ENCODE measurements around the gene ZSCAN21. TPM values are rescaled to one million over a fixed set of nuclear protein-coding genes. Genes with fewer than 3 reads are reported as not detected.

Gene ZSCAN21
- total RNA-seq, 2 donors from 2014 or later, result 6.7 to 7.1 TPM

DNA sequence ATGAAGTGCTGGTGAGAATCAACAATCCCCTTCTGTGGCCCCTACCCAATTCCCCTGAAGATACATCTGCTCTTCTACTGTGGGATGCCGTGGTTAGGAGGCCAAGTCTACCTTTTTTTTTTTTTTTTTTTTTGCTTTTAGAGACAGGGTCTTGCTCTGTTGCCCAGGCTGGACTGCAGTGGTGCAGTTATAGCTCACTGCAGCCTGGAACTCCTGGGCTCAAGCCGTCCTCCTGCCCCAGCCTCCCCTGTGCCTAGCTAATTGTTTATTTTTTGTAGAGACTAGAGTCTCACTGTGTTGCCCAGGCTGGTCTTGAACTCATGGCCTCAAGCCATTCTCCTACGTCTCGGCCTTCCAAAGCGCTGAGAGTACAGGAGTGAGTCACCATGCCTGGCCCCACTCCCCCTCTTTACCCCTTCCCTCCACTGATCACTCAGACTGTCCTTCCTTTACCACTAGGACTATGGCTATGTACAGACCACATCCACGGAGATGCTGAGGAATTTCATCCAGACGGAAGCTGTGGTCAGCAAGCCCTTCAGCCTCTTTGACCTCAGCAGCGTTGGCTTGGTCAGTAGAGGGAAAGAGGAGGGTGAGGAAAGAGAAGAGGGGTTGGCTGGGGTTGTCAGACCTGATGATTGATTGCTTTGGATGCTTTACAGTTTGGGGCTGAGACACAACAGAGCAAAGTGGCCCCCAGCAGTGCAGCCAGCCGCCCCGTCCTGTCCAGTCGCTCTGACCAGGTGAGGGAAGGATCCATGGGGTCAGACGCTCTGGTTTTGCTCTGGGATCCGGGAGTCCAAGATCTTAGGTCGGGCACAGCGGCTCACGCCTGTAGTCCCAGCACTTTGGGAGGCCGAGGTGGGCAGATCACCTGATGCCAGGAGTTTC, 53.6 kb downstream of the ZSCAN21 start:
- H3K27me3 ChIP-seq, result no peaks in the 10 kb centered on the region
- TF ChIP-seq, protein P1, sequence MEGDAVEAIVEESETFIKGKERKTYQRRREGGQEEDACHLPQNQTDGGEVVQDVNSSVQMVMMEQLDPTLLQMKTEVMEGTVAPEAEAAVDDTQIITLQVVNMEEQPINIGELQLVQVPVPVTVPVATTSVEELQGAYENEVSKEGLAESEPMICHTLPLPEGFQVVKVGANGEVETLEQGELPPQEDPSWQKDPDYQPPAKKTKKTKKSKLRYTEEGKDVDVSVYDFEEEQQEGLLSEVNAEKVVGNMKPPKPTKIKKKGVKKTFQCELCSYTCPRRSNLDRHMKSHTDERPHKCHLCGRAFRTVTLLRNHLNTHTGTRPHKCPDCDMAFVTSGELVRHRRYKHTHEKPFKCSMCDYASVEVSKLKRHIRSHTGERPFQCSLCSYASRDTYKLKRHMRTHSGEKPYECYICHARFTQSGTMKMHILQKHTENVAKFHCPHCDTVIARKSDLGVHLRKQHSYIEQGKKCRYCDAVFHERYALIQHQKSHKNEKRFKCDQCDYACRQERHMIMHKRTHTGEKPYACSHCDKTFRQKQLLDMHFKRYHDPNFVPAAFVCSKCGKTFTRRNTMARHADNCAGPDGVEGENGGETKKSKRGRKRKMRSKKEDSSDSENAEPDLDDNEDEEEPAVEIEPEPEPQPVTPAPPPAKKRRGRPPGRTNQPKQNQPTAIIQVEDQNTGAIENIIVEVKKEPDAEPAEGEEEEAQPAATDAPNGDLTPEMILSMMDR (IDR thresholded peaks at IDR 0.05), result no peak
- DNase-seq (ENCODE audit: low spot score), result no peak
- no peak overlapping the region for H3K4me3 ChIP-seq
- H3K9me3 ChIP-seq, result no peaks in the 10 kb centered on the region
- H3K4me1 ChIP-seq, result peaks cover 0 to 20% of the 10 kb centered on the region in 2 donors
- peaks cover 47% of the 10 kb centered on the region for H3K36me3 ChIP-seq
- H3K27ac ChIP-seq, result no peak overlapping the region

DNA sequence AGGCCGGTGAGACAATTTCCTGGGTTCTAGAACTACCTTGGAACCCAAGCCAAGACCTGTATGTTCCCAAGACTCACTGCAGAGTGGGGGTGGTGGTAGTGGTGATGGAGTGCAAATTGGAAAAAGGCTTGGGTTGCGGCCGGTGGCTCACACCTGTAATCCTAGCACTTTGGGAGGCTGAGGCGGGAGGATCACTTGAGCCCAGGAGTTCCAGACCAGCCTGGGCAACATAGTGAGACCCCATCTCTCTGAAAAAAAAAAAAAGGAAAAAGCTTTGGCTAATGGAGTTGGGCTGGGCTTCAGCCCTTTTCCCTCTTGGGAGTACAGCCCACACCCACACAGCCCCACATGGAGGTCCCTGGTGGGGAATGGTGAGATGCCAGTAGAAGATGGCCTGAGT, 56.0 kb downstream of the ZSCAN21 start:
- Histone ChIP-seq H3K36me3 (peaks cover 42% of the 10 kb centered on the region), H3K4me1 (peaks cover 0 to 10% of the 10 kb centered on the region in 2 donors), H3K27ac (no peak overlapping the region), H3K27me3 (no peaks in the 10 kb centered on the region), H3K9me3 (no peaks in the 10 kb centered on the region), H3K4me3 (no peak overlapping the region)
- DNase-seq (ENCODE audit: low spot score), result no peak
- TF ChIP-seq, protein P1 (IDR thresholded peaks at IDR 0.05), result no peak

DNA sequence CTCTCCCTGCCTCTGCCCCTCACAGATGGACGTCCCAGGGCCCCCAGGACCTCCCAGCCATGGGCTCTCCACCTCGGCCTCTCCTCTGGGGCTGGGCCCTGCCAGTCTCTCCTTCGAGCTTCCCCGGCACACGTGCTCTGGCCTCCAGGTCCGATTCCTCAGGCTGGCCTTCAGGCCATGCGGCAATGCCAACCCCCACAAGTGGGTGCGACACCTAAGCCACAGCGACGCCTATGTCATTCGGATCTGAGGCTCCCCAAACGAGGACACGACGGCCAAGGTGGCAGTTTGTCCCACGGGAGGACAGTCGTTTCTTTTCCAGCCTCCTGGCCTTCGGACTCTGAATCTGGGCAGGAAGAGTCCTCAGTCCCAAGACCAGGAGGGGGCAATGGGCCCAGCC, 57.1 kb downstream of the ZSCAN21 start:
- TF ChIP-seq, protein P1 (IDR thresholded peaks at IDR 0.05), result no peak
- peaks cover 0 to 6% of the 10 kb centered on the region in 2 donors for H3K4me1 ChIP-seq
- DNase-seq (ENCODE audit: low spot score), result no peak
- no peaks in the 10 kb centered on the region for H3K27me3 ChIP-seq
- no peaks in the 10 kb centered on the region for H3K9me3 ChIP-seq
- no peak overlapping the region for H3K4me3 ChIP-seq
- peaks cover 52% of the 10 kb centered on the region for H3K36me3 ChIP-seq
- H3K27ac ChIP-seq, result no peak overlapping the region

DNA sequence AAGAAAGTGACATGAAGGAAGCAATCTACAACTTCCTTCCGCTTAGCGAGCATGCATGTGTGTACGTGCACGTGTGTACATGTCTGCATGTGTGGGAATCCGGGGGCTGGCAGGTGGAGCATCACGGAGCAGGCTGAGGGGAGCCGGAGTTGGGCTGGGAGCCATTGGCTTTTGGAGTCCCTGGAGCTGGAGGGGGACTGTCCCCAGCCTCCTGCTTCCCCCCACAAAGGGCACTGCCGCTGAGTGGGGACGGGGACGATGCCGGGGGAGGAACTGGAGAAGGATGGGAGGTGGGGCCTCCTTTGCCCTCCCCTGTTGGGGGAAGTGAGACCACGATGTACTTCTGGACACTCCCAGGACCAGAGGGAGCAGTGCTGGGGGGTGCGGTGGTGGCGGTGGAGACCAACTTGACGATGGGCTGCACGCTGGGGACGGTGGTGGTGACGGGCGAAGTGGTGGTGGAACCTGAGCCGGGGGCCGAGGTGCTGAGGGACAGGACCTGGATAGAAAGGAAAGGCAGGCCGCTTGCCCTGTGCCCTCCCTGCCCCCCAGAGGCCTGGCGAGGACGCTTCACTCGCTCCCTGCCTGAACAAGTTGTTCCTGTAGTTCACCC, 57.7 kb downstream of the ZSCAN21 start:
- H3K27me3 ChIP-seq, result no peaks in the 10 kb centered on the region
- H3K36me3 ChIP-seq, result peaks cover 58% of the 10 kb centered on the region
- peaks cover 0 to 5% of the 10 kb centered on the region in 2 donors for H3K4me1 ChIP-seq
- H3K27ac ChIP-seq, result no peak overlapping the region
- DNase-seq (ENCODE audit: low spot score), result no peak
- H3K9me3 ChIP-seq, result no peaks in the 10 kb centered on the region
- H3K4me3 ChIP-seq, result no peak overlapping the region
- TF ChIP-seq, protein P1 (IDR thresholded peaks at IDR 0.05), result no peak

DNA sequence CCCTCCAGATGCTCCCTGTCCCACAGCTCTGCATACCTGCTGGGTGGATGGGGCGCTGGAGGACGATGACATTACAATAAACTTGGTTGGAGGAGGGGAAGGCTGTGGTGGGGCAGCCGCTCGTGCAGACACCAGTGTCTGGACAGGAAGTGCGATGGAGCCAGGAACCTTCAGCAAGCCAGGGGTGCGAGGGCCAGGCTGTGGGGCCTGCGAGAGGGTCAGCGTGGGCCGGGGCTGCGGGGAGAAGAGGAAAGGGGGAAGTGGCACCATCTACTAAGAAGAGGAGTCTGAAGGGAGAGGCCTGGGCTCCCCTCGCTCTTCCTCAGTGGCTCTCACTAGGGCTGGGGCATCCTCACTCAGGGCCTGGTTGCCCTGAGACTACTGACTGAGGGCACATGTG, 58.3 kb downstream of the ZSCAN21 start:
- TF ChIP-seq, protein P1 (IDR thresholded peaks at IDR 0.05), result no peak

More for the DNA sequence above, 58.3 kb downstream of the ZSCAN21 start:
- Histone ChIP-seq H3K4me3 (no peak overlapping the region), H3K27me3 (no peaks in the 10 kb centered on the region), H3K4me1 (no peaks in the 10 kb centered on the region), H3K9me3 (no peaks in the 10 kb centered on the region), H3K27ac (no peak overlapping the region), H3K36me3 (peaks cover 65% of the 10 kb centered on the region)
- DNase-seq (ENCODE audit: low spot score), result no peak

All from right atrium auricular region (tissue), 2 donors.